GM12873 (cell line): ENCODE results near the gene MEIS2.

Source experiments
- TF ChIP-seq, protein P1 (sequence below): IDR thresholded peaks from 2 replicates; pipeline ENCODE4 v1.5.1; 2012; ENCODE audit warnings: low read depth, mild to moderate bottlenecking, moderate library complexity, low read length, control low read depth; ENCODE audit not compliant: insufficient read depth; ENCODE audit errors: missing control alignments

The MEIS2 gene

DNA sequence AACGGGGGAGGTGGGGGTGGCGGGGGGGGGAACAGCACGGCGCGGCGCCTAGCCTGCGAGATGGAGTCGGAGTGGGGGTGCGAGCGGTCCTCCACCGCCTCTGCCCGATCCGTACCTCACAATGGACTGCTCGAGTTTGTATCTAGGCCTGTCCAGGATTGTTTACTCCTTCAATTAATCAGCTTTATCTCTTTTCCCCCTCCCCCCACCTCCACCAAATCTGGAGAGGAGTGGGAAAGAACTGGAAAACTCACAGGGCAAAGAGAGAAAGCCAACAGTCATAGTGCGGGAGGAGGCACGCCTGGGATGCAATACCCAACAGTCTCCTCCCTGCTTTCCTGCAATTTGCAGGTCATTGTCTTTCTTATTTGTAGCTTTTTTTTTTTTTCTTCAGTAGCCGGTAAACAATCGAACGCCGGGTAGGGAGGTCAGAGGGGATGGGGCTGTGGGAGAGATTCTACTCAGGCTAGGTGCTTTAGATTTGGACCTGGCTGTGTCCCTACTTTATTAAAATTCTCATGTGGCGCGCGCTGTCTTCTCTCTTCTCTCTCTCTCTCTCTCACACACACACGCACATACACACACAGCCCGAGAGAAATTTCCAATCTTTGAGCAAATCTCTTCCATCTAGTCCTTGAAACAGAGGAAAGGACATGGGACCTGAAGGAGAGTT is 6.9 kb upstream of the MEIS2 start:
- TF ChIP-seq, protein P1, sequence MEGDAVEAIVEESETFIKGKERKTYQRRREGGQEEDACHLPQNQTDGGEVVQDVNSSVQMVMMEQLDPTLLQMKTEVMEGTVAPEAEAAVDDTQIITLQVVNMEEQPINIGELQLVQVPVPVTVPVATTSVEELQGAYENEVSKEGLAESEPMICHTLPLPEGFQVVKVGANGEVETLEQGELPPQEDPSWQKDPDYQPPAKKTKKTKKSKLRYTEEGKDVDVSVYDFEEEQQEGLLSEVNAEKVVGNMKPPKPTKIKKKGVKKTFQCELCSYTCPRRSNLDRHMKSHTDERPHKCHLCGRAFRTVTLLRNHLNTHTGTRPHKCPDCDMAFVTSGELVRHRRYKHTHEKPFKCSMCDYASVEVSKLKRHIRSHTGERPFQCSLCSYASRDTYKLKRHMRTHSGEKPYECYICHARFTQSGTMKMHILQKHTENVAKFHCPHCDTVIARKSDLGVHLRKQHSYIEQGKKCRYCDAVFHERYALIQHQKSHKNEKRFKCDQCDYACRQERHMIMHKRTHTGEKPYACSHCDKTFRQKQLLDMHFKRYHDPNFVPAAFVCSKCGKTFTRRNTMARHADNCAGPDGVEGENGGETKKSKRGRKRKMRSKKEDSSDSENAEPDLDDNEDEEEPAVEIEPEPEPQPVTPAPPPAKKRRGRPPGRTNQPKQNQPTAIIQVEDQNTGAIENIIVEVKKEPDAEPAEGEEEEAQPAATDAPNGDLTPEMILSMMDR: no peak

DNA sequence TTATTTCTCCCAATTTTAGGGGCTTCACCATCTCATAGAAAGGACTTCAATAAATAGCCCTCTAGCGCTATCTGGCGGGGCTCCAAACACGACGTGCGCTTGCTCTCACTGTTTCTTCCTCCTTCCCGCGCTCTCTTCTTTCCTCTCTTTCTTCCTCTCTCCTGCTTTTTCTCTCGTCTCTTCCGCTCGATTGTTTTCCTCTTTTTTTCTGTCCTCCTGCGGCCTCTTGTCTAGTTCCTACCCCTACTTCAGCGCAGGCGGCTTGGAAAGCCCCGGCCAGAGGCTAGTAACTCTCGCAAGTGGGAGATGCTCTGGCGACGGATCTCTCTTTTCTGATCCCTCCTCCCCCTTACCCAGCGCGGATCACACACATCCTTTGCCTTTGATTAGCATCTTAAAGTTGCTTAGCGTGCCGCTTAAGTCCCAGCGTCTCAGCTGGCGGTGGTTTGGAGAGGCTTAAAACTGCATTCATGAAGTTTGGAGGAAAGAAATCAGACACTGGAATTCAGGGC is 6.2 kb upstream of the MEIS2 start:
- TF ChIP-seq, protein P1: peak; percentile 51

DNA sequence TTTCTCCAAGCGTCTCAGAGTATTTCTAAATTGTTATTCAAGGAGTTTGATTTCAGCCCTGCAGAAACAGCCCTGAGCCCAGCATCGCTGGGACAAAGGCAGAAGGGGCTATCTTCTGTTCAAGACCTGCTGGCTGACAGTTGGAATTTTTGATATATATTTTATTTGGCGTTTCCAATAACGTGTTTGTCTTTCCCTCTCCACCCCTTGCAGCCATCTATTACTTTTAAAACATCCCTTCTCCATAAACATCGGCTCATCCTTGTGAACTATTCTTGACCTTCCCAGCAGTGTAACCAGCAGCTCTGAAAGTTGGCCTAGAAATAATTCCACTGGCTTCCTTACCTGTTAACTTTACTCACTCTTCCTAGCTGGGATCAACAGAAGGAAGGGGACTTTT is 5.5 kb upstream of the MEIS2 start:
- TF ChIP-seq, protein P1: no peak

DNA sequence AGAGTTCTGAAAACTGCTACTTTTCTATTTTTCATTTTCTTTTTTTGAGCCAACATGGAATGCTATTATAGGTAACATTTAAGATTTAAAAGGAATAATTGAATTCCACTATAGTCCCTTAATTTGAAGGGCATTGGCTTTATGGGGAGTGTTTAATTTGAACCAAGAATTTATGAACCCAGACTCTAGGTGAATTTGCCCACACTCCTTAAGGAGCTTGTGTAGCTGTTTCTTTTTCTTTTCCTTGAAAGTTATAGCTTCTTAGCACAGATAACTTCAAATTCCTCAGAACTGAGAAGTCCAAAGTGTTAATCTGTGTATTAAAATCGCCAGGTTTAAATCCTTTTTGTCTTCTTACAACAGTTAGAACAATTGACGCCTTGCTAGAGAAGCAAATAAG is 4.7 kb upstream of the MEIS2 start:
- TF ChIP-seq, protein P1: no peak

DNA sequence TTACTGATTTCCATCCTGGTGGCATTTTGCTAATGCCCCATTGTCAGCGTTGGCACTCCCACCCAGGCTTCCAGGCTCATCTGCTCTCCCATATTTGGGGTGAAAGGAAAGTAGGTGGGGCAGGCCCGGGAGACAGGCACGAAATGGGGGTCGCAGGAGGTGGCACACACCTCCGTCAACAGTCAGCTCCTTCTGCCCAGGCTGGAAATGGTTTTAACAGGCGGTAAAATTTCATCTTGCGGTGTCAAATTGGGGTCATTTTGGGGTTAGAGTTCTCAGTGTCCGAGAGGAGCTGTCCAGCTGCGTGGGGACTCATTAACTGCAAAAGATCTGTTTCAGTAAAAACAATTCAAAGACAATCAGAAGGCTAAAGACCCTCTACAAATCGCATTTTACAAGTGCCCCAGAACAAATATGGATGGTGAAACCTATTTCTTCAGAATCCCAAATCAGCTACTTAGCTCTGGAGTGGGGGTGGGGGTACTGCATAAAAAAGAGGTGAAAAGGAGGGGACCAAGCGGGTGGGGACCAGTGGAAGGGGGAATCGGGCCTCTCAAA is 4.2 kb upstream of the MEIS2 start:
- TF ChIP-seq, protein P1: no peak

DNA sequence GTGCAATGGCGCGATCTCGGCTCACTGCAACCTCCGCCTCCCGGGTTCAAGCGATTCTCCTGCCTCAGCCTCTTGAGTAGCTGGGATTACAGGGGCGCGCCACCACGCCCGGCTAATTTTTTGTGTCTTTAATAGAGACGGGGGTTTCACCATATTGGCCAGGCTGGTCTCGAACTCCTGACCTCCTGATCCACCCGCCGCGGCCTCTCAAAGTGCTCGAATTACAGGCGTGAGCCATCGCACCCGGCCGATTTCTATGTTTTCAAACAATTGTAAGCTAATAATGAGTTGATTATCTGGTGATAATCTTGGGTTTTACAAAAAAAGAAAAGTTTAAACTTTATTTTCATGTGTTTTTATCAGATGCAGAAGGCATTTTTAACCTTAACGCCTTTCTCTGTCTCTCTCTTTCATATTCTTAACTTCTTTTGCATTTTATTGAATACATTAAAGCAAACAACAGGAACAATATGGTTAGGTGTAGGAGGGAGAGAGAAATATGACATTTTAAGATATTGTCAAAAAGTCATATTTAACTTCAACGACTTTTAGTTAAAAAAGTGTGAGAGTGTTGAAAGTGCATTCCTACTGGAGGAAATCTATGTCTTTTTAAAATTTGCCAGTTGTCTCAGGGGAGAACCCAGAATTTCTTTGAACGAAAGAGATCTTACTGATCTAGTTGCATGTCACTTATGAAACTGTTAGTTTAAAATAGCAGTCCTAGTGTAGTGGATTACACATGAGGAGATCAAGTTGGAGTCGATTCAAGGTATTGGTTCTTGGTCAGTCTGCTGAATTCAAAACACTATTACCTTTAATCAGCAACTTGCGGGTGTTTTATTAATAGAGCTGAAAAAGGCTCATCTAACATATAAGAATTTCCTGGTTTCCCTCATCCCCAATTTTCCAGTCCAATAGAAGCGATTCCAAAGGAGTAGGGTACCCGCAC is 3.4 kb upstream of the MEIS2 start:
- TF ChIP-seq, protein P1: no peak

DNA sequence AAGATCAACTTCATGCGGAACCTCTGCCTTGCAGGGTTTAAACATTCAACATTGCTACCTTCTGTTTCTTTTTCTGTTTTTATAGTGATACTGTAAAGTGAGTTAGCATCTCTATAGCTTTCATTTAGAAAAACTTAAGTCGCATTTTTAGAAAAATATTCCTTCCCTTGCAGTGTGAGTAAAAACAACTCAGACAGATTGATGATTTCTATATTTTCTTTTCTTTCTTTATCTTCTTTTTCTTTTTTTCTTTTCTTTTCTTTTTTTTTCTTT is 2.8 kb upstream of the MEIS2 start:
- TF ChIP-seq, protein P1: no peak
